Hepatocyte (in vitro differentiated cells): ENCODE measurements around the gene PTCH2. TPM values are rescaled to one million over a fixed set of nuclear protein-coding genes. Genes with fewer than 3 reads are reported as not detected.

Experiments used
- DNase-seq: peaks from one replicate; pipeline ENCODE4 v3.0.0-alpha.2; 2016; ENCODE audit warnings: low spot score
- H2AFZ ChIP-seq: fragments of 200-600 bp; sonication (generic); 2 replicates; pipeline ENCODE4 v1.6.0; 2016; ENCODE audit warnings: antibody characterized with exemption, mild to moderate bottlenecking
- H3K27ac ChIP-seq: fragments of 200-600 bp; sonication (generic); 2 replicates; pipeline ENCODE4 v1.5.1; 2016; ENCODE audit warnings: mild to moderate bottlenecking
- H3K27me3 ChIP-seq: fragments of 200-600 bp; sonication (generic); 2 replicates; pipeline ENCODE4 v1.6.1; 2016
- H3K36me3 ChIP-seq: fragments of 200-600 bp; sonication (generic); replicated peaks from 2 replicates; pipeline ENCODE4 v1.5.1; 2016; ENCODE audit warnings: low read depth; ENCODE audit not compliant: insufficient read depth
- H3K4me1 ChIP-seq: fragments of 200-600 bp; sonication (generic); 2 replicates; pipeline ENCODE4 v1.5.1; 2016; ENCODE audit warnings: mild to moderate bottlenecking, moderate library complexity; ENCODE audit not compliant: insufficient read depth
- H3K4me2 ChIP-seq: fragments of 200-600 bp; sonication (generic); 2 replicates; pipeline ENCODE4 v1.6.0; 2016
- H3K4me3 ChIP-seq: fragments of 200-600 bp; sonication (generic); 2 replicates; pipeline ENCODE4 v1.5.1; 2016; ENCODE audit warnings: mild to moderate bottlenecking
- H3K79me2 ChIP-seq: fragments of 200-600 bp; sonication (generic); 2 replicates; pipeline ENCODE4 v1.6.0; 2017; ENCODE audit warnings: mild to moderate bottlenecking
- H3K9me2 ChIP-seq: fragments of 200-600 bp; sonication (generic); replicated peaks from 2 replicates; pipeline ENCODE4 v1.6.0; 2017; ENCODE audit warnings: mild to moderate bottlenecking; ENCODE audit not compliant: insufficient read depth
- H3K9me3 ChIP-seq: fragments of 200-600 bp; sonication (generic); 2 replicates; pipeline ENCODE4 v1.5.1; 2016; ENCODE audit warnings: low read depth, mild to moderate bottlenecking
- H4K20me1 ChIP-seq: fragments of 200-600 bp; sonication (generic); 2 replicates; pipeline ENCODE4 v1.6.0; 2016; ENCODE audit warnings: mild to moderate bottlenecking; ENCODE audit not compliant: insufficient read depth, poor library complexity, severe bottlenecking
- EZH2 ChIP-seq: fragments of 200-600 bp; sonication (generic); IDR thresholded peaks from 2 replicates; pipeline ENCODE4 v1.6.1; 2016; ENCODE audit warnings: antibody characterized with exemption, mild to moderate bottlenecking, borderline replicate concordance
- EZH2phosphoT487 ChIP-seq: fragments of 200-600 bp; sonication (generic); IDR thresholded peaks from one replicate; pipeline ENCODE4 v1.6.1; 2018; ENCODE audit warnings: antibody characterized with exemption, mild to moderate bottlenecking, low read depth, moderate library complexity; ENCODE audit not compliant: unreplicated experiment, severe bottlenecking
- WGBS: methylation state at CpG from one replicate; pipeline ENCODE4 v1.1.6; 2016; ENCODE audit warnings: low lambda C conversion rate; ENCODE audit errors: missing lambda C conversion rate; 5-methylcytosine and 5-hydroxymethylcytosine counted together
- polyA plus RNA-seq: library from polyadenylated mRNA; unstranded; fragments of >200 nt; fragmentation: Nextera tagmentation; extraction: Ambion mirVana; gene quantifications from 2 replicates; pipeline ENCODE4 v1.2.1, GENCODE V29; 2016
- total RNA-seq: library from RNA; depleted of rRNA; stranded (reverse); fragments of >200 nt; gene quantifications from 2 replicates; pipeline ENCODE4 v1.2.3, GENCODE V29; 2014
- TF ChIP-seq, protein P1 (sequence below): fragments of 200-600 bp; sonication (generic); IDR thresholded peaks from 2 replicates; pipeline ENCODE4 v1.5.1; 2016; ENCODE audit warnings: antibody characterized with exemption, mild to moderate bottlenecking; ENCODE audit not compliant: poor library complexity

The PTCH2 gene
- total and polyA plus RNA-seq, 2 experiments from 2014 or later, result 0.43 to 1.3 TPM

DNA sequence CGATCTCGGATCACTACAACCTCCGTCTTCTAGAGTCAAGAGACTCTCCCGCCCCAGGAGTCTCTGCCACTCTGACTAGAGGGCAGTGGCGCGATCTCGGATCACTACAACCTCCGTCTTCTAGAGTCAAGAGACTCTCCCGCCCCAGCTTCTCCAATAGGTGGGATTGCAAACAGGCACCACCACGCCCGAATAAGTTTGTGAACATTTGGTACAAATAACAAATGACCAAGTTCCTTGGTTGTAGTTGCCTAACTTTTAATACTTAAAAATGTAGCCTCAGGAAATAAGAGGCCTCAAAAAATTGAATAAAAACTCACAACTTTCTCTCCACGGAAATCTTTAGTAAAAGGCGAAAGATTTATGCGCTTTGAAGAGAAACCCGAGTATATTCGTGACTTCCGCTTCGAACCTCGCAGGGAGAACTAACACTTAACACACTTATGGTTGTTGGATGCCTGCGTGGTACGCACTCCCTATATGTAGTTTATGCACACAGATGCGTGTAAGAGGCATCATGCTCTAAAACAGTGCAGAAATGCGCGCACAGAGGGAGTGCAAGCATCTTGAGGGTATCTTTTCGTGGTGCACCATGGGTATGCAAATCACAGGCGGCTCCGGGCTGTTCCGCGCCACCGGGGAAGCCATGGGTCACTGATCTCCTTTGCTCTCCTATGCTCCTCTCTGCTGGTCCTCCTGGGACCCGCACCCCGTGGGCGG lies 23.3 kb downstream of the PTCH2 start:
- H3K4me2 ChIP-seq, result peak overlapping the region; percentile 75
- H2AFZ ChIP-seq, result peak overlapping the region; percentile 75
- H3K27ac ChIP-seq, result peak overlapping the region; percentile 95
- H3K36me3 ChIP-seq, result no peaks in the 10 kb centered on the region
- TF ChIP-seq EZH2phosphoT487 (no peak), EZH2 (no peak)
- TF ChIP-seq, protein P1, sequence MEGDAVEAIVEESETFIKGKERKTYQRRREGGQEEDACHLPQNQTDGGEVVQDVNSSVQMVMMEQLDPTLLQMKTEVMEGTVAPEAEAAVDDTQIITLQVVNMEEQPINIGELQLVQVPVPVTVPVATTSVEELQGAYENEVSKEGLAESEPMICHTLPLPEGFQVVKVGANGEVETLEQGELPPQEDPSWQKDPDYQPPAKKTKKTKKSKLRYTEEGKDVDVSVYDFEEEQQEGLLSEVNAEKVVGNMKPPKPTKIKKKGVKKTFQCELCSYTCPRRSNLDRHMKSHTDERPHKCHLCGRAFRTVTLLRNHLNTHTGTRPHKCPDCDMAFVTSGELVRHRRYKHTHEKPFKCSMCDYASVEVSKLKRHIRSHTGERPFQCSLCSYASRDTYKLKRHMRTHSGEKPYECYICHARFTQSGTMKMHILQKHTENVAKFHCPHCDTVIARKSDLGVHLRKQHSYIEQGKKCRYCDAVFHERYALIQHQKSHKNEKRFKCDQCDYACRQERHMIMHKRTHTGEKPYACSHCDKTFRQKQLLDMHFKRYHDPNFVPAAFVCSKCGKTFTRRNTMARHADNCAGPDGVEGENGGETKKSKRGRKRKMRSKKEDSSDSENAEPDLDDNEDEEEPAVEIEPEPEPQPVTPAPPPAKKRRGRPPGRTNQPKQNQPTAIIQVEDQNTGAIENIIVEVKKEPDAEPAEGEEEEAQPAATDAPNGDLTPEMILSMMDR, result no peak
- H3K9me2 ChIP-seq, result no peaks in the 10 kb centered on the region
- WGBS, result 2% methylated on average over 33 of the region's 33 CpGs
- no peaks in the 10 kb centered on the region for H3K9me3 ChIP-seq
- H3K4me3 ChIP-seq, result peak overlapping the region; percentile 20
- no peaks in the 10 kb centered on the region for H3K4me1 ChIP-seq
- no peaks in the 10 kb centered on the region for H3K79me2 ChIP-seq
- no peaks in the 10 kb centered on the region for H4K20me1 ChIP-seq
- peak; percentile 90 for DNase-seq
- no peaks in the 10 kb centered on the region for H3K27me3 ChIP-seq

- Histone ChIP-seq H3K4me3 (peak overlapping the region; percentile 2), H3K79me2 (no peaks in the 10 kb centered on the region), H3K27me3 (no peaks in the 10 kb centered on the region), H3K9me3 (no peaks in the 10 kb centered on the region), H2AFZ (no peak overlapping the region), H3K4me2 (peak overlapping the region; percentile 75), H3K36me3 (no peaks in the 10 kb centered on the region), H3K27ac (peak overlapping the region; percentile 95), H3K4me1 (no peaks in the 10 kb centered on the region), H4K20me1 (no peaks in the 10 kb centered on the region), H3K9me2 (no peaks in the 10 kb centered on the region)
- TF ChIP-seq, protein P1, result peak; percentile 4
- TF ChIP-seq EZH2phosphoT487 (no peak), EZH2 (no peak)
- no peak for DNase-seq
- 14% methylated on average over 13 of the region's 13 CpGs for WGBS
Observed at GRCh38 chr1:44819196-44819607, 23.9 kb downstream of the PTCH2 start.

DNA sequence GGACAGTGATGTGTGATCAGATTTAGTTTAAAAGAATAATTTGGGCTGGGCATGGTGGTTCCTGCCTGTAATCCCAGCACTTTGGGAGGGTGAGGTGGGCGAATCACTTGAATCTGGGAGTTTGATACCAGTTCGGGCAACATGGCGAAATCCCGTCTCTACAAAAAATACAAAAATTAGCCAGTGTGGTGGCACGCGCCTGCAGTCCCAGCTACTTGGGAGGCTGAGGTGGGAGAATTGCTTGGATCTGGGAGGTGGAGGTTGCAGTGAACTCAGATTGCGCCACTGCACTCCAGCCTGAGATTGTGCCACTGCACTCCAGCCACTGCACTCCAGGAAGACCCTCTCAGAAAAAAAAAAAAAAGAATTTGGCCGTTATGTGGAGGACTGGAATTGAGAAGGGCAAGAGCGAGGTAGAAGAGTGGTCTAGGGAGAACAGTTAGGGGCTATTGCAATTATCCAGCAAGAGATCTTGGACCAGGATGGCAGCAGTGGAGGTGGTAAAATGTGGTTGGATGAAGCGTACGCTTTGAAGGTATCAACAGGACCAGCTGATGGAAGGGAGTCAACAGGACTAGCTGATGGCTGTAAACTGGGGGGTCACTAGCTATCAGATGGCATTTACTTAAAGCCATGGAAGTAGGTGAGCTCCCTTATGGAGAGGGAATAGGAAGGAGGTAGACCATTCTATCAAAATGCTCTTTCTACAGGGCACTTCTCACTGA lies 25.1 kb downstream of the PTCH2 start:
- Histone ChIP-seq H3K27ac (no peak overlapping the region), H3K27me3 (no peaks in the 10 kb centered on the region), H3K4me1 (peaks cover 5% of the 10 kb centered on the region), H3K36me3 (no peaks in the 10 kb centered on the region), H3K4me2 (no peak overlapping the region), H2AFZ (no peak overlapping the region), H4K20me1 (no peaks in the 10 kb centered on the region), H3K9me3 (no peaks in the 10 kb centered on the region), H3K79me2 (no peaks in the 10 kb centered on the region), H3K4me3 (no peak overlapping the region), H3K9me2 (no peaks in the 10 kb centered on the region)
- DNase-seq, result no peak
- WGBS, result 96% methylated on average over 11 of the region's 11 CpGs
- TF ChIP-seq EZH2phosphoT487, result no peak
- TF ChIP-seq, protein P1, result no peak
- TF ChIP-seq EZH2, result no peak
